COLO829 (cell line): Measurements from ENCODE around the gene SELL.
"Not testable (repeated sequence)": the region's sequence is repeated elsewhere in the genome, so short reads cannot be mapped to it uniquely, and the experiment has no call there.

Experiments used
- DNase-seq: peaks from one replicate; pipeline ENCODE4 v3.0.0; 2012; ENCODE audit warnings: low spot score

The SELL gene

GRCh38 chr1:169667699-169668596 lies 43.5 kb downstream of the SELL start:
- not testable (repeated sequence) for DNase-seq

GRCh38 chr1:169667227-169667639 lies 44.2 kb downstream of the SELL start:
- not testable (repeated sequence) for DNase-seq

- DNase-seq, result not testable (repeated sequence)
Observed at GRCh38 chr1:169662680-169663079, 48.7 kb downstream of the SELL start.

- DNase-seq, result not testable (repeated sequence)
Observed at GRCh38 chr1:169661066-169661465, 50.4 kb downstream of the SELL start.

GRCh38 chr1:169658777-169659176 lies 52.6 kb downstream of the SELL start:
- DNase-seq, result not testable (repeated sequence)

- no peak for DNase-seq
Observed at GRCh38 chr1:169653873-169654272, 57.5 kb downstream of the SELL start.

- no peak for DNase-seq
Observed at GRCh38 chr1:169651035-169651434, 60.4 kb downstream of the SELL start.

GRCh38 chr1:169650551-169650950 lies 60.9 kb downstream of the SELL start:
- no peak for DNase-seq

- no peak for DNase-seq
Observed at GRCh38 chr1:169648709-169649108, 62.7 kb downstream of the SELL start.

GRCh38 chr1:169648187-169648586 lies 63.2 kb downstream of the SELL start:
- no peak for DNase-seq

GRCh38 chr1:169647512-169647911 lies 63.9 kb downstream of the SELL start:
- no peak for DNase-seq

GRCh38 chr1:169644297-169644696 lies 67.1 kb downstream of the SELL start:
- no peak for DNase-seq
